Parathyroid adenoma (tissue), 2 donors: ENCODE data around the gene THOC6.
A peak's percentile ranks its signal among the peaks of the same experiment; 100 is the strongest.
"Not testable (repeated sequence)": the region's sequence is repeated elsewhere in the genome, so short reads cannot be mapped to it uniquely, and the experiment has no call there.

Source experiments
- H2AFZ ChIP-seq: fragments of 300-600 bp; sonication (generic); one replicate; pipeline ENCODE4 v1.7.0; 2017; ENCODE audit warnings: antibody characterized with exemption, mild to moderate bottlenecking
- H3K27ac ChIP-seq: fragments of 300-600 bp; sonication (generic); one replicate; pipeline ENCODE4 v1.7.0; 2017
- H3K27me3 ChIP-seq: fragments of 300-600 bp; sonication (generic); one replicate; pipeline ENCODE4 v1.7.0; 2017; ENCODE audit warnings: low read length; ENCODE audit not compliant: control insufficient read depth, insufficient read depth
- H3K36me3 ChIP-seq: fragments of 300-600 bp; sonication (generic); one replicate; pipeline ENCODE4 v1.7.0; 2017; ENCODE audit warnings: low read length; ENCODE audit not compliant: control insufficient read depth, insufficient read depth
- H3K4me1 ChIP-seq: fragments of 300-600 bp; sonication (generic); one replicate; pipeline ENCODE4 v1.7.0; 2017; ENCODE audit warnings: control low read depth
- H3K4me2 ChIP-seq: fragments of 300-600 bp; sonication (generic); one replicate; pipeline ENCODE4 v1.7.0; 2017; ENCODE audit warnings: low read length
- H3K4me3 ChIP-seq: fragments of 300-600 bp; sonication (generic); one replicate; pipeline ENCODE4 v1.7.0; 2017; ENCODE audit warnings: low read depth, low read length
- H3K79me2 ChIP-seq: fragments of 300-600 bp; sonication (generic); one replicate; pipeline ENCODE4 v1.7.0; 2017; ENCODE audit warnings: control low read depth
- H3K9ac ChIP-seq: fragments of 300-600 bp; sonication (generic); one replicate; pipeline ENCODE4 v1.7.0; 2017; ENCODE audit warnings: mild to moderate bottlenecking
- H3K9me3 ChIP-seq: fragments of 300-600 bp; sonication (generic); one replicate; pipeline ENCODE4 v1.7.0; 2017; ENCODE audit warnings: low read length; ENCODE audit not compliant: control insufficient read depth
- TF ChIP-seq, protein P1 (sequence below): fragments of 300-600 bp; sonication (generic); IDR thresholded peaks from one replicate; pipeline ENCODE4 v1.7.0; 2017; ENCODE audit warnings: antibody characterized with exemption, mild to moderate bottlenecking
- donor health status: primary hyperparathyroidism.

THOC6 gene

GRCh38 chr16:3066440-3066748 lies 42.6 kb downstream of the THOC6 start:
- no peak overlapping the region for H3K9ac ChIP-seq
- peak overlapping the region; percentile 25 for H3K4me2 ChIP-seq
- H3K4me3 ChIP-seq: peak overlapping the region; percentile 9
- H3K36me3 ChIP-seq: no peaks in the 10 kb centered on the region
- TF ChIP-seq, protein P1, sequence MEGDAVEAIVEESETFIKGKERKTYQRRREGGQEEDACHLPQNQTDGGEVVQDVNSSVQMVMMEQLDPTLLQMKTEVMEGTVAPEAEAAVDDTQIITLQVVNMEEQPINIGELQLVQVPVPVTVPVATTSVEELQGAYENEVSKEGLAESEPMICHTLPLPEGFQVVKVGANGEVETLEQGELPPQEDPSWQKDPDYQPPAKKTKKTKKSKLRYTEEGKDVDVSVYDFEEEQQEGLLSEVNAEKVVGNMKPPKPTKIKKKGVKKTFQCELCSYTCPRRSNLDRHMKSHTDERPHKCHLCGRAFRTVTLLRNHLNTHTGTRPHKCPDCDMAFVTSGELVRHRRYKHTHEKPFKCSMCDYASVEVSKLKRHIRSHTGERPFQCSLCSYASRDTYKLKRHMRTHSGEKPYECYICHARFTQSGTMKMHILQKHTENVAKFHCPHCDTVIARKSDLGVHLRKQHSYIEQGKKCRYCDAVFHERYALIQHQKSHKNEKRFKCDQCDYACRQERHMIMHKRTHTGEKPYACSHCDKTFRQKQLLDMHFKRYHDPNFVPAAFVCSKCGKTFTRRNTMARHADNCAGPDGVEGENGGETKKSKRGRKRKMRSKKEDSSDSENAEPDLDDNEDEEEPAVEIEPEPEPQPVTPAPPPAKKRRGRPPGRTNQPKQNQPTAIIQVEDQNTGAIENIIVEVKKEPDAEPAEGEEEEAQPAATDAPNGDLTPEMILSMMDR: no peak
- H3K9me3 ChIP-seq: no peaks in the 10 kb centered on the region
- no peak overlapping the region for H2AFZ ChIP-seq
- no peaks in the 10 kb centered on the region for H3K27me3 ChIP-seq
- no peaks in the 10 kb centered on the region for H3K4me1 ChIP-seq
- no peaks in the 10 kb centered on the region for H3K79me2 ChIP-seq
- no peak overlapping the region for H3K27ac ChIP-seq

GRCh38 chr16:3068487-3068886 lies 44.7 kb downstream of the THOC6 start:
- Histone ChIP-seq H3K36me3 (no peaks in the 10 kb centered on the region), H3K9ac (no peak overlapping the region), H2AFZ (no peak overlapping the region), H3K27ac (no peak overlapping the region), H3K27me3 (no peaks in the 10 kb centered on the region), H3K9me3 (no peaks in the 10 kb centered on the region), H3K4me2 (no peak overlapping the region), H3K79me2 (no peaks in the 10 kb centered on the region), H3K4me1 (no peaks in the 10 kb centered on the region), H3K4me3 (no peak overlapping the region)
- TF ChIP-seq, protein P1: no peak

GRCh38 chr16:3069146-3069545 lies 45.3 kb downstream of the THOC6 start:
- H3K9ac ChIP-seq, H2AFZ ChIP-seq, H3K27me3 ChIP-seq, H3K79me2 ChIP-seq, H3K36me3 ChIP-seq, H3K4me3 ChIP-seq, H3K4me2 ChIP-seq, H3K4me1 ChIP-seq, H3K27ac ChIP-seq, H3K9me3 ChIP-seq: not testable (repeated sequence)

DNA sequence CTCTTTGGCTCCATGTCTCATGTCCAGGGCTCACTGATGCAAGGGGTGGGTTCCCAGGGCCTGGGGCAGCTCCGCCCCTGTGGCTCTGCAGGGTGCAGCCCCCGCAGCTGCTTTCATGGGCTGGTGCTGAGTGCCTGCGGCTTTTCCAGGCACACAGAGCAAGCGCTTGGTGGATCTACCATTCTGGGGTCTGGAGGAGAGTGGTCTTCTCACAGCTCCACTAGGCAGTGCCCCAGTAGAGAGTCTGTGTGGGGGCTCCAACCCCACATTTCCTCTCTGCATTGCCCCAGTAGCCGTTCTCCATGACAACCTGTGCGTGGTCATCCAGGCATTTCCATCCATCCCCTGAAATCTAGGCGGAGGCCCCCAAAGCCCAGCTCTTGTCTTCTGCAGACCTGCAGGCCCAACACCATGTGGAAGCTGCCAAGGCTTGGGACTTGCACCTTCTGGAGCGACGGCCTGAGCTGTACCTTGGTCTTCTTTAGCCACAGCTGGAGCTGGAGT lies 46.8 kb downstream of the THOC6 start:
- Histone ChIP-seq H3K27ac (no peak overlapping the region), H3K4me2 (no peak overlapping the region), H3K36me3 (no peaks in the 10 kb centered on the region), H2AFZ (no peak overlapping the region), H3K9ac (no peak overlapping the region), H3K9me3 (no peaks in the 10 kb centered on the region), H3K4me3 (no peak overlapping the region), H3K79me2 (no peaks in the 10 kb centered on the region), H3K4me1 (no peaks in the 10 kb centered on the region), H3K27me3 (no peaks in the 10 kb centered on the region)
- TF ChIP-seq, protein P1: no peak

DNA sequence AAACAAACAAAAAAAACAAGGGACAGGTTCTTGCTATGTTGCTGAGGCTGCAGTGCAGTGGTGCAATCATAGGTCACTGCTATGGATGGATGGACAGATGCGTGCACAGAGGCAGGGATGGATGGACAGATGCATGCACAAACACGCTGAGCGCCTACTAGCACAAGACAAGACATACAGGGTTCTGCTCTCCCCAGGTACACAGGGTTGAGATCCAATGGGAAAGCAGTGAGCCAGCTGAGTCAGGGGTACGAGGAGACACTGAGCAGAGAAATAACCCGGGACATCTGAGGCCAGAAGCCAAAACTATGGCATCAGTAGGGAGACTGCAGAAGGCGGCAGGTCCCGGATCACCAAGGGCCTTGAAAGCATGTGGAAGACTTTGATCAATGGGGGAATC lies 47.8 kb downstream of the THOC6 start:
- H3K9me3 ChIP-seq: no peaks in the 10 kb centered on the region
- TF ChIP-seq, protein P1: no peak
- H3K27ac ChIP-seq: no peak overlapping the region

GRCh38 chr16:3072148-3072547 lies 48.3 kb downstream of the THOC6 start:
- H3K9ac ChIP-seq, H3K4me3 ChIP-seq, H3K27ac ChIP-seq, H2AFZ ChIP-seq, H3K4me2 ChIP-seq, H3K4me1 ChIP-seq, H3K27me3 ChIP-seq, H3K9me3 ChIP-seq, H3K36me3 ChIP-seq, H3K79me2 ChIP-seq: not testable (repeated sequence)

More for the DNA sequence above, 47.8 kb downstream of the THOC6 start:
- H3K79me2 ChIP-seq: no peaks in the 10 kb centered on the region
- H3K4me2 ChIP-seq: no peak overlapping the region
- H3K36me3 ChIP-seq: no peaks in the 10 kb centered on the region
- H3K4me3 ChIP-seq: no peak overlapping the region
- no peaks in the 10 kb centered on the region for H3K27me3 ChIP-seq
- no peaks in the 10 kb centered on the region for H3K4me1 ChIP-seq
- H3K9ac ChIP-seq: no peak overlapping the region
- no peak overlapping the region for H2AFZ ChIP-seq

- not testable (repeated sequence) for H3K27ac ChIP-seq, H2AFZ ChIP-seq
These were observed 48.9 kb downstream of the THOC6 start for GRCh38 chr16:3072576-3073263.

More at GRCh38 chr16:3072576-3073263, 48.9 kb downstream of the THOC6 start:
- not testable (repeated sequence) for H3K36me3 ChIP-seq, H3K4me2 ChIP-seq, H3K79me2 ChIP-seq, H3K4me1 ChIP-seq, H3K27me3 ChIP-seq, H3K4me3 ChIP-seq, H3K9me3 ChIP-seq, H3K9ac ChIP-seq
